ENCODE measurements around the gene CLIC3. TPM values are rescaled to one million over a fixed set of nuclear protein-coding genes. Genes with fewer than 3 reads are reported as not detected.

The CLIC3 gene
- polyA plus RNA-seq, 4 donors, result 0.49 to 1.2 (median 0.74) TPM

Other genes with a start within 250 kb of the CLIC3 start
- not detected for gene LCN6, start 248.0 kb downstream of the CLIC3 start, polyA plus RNA-seq (ENCODE audit: insufficient read length in 4 of 4)
- gene LCN8, start 238.3 kb downstream of the CLIC3 start, polyA plus RNA-seq (ENCODE audit: insufficient read length in 4 of 4), result under 1 TPM in 3 of 4 donors, not detected in 1; 0.25 to 0.55 (median 0.49) TPM
- gene LCN15, start 232.1 kb downstream of the CLIC3 start, polyA plus RNA-seq (ENCODE audit: insufficient read length in 4 of 4), result under 1 TPM; 0.07 to 0.17 (median 0.12) TPM
- 100 to 1,000 TPM in 1 of 4 donors, 10 to 100 TPM in 3; 68.8 to 101 (median 78.3) TPM for gene TMEM141, start 205.2 kb downstream of the CLIC3 start, polyA plus RNA-seq (ENCODE audit: insufficient read length in 4 of 4)
- gene CCDC183, start 200.2 kb downstream of the CLIC3 start, polyA plus RNA-seq (ENCODE audit: insufficient read length in 4 of 4), result 1 to 10 TPM; 3.7 to 7.7 (median 5.4) TPM
- 10 to 100 TPM; 55.1 to 83.6 (median 75.9) TPM for gene RABL6, start 188.6 kb downstream of the CLIC3 start, polyA plus RNA-seq (ENCODE audit: insufficient read length in 4 of 4)
- gene AJM1, start 154.1 kb downstream of the CLIC3 start, polyA plus RNA-seq (ENCODE audit: insufficient read length in 4 of 4), result 1 to 10 TPM in 3 of 4 donors, under 1 TPM in 1; 0.68 to 1.8 (median 1.3) TPM
- gene PHPT1, start 147.2 kb downstream of the CLIC3 start, polyA plus RNA-seq (ENCODE audit: insufficient read length in 4 of 4), result 100 to 1,000 TPM in 3 of 4 donors, 10 to 100 TPM in 1; 60.1 to 135 (median 115) TPM
- 10 to 100 TPM in 2 of 4 donors, 1 to 10 TPM in 2; 3.5 to 13.4 (median 8.9) TPM for gene MAMDC4, start 144.2 kb downstream of the CLIC3 start, polyA plus RNA-seq (ENCODE audit: insufficient read length in 4 of 4)
- gene EDF1, start 130.3 kb downstream of the CLIC3 start, polyA plus RNA-seq (ENCODE audit: insufficient read length in 4 of 4), result 100 to 1,000 TPM; 342 to 455 (median 391) TPM
- 10 to 100 TPM; 11.2 to 17.9 (median 14.8) TPM for gene TRAF2, start 110.1 kb downstream of the CLIC3 start, polyA plus RNA-seq (ENCODE audit: insufficient read length in 4 of 4)
- gene FBXW5, start 51.8 kb downstream of the CLIC3 start, polyA plus RNA-seq (ENCODE audit: insufficient read length in 4 of 4), result 10 to 100 TPM; 37.8 to 69.9 (median 60.6) TPM
- gene C8G, start 51.3 kb downstream of the CLIC3 start, polyA plus RNA-seq (ENCODE audit: insufficient read length in 4 of 4), result 1 to 10 TPM in 2 of 4 donors, under 1 TPM in 2; 0.51 to 1.2 (median 1.0) TPM
- 10 to 100 TPM; 15.7 to 53.5 (median 30.7) TPM for gene LCN12, start 44.3 kb downstream of the CLIC3 start, polyA plus RNA-seq (ENCODE audit: insufficient read length in 4 of 4)
- gene PTGDS, start 19.1 kb downstream of the CLIC3 start, polyA plus RNA-seq (ENCODE audit: insufficient read length in 4 of 4), result 10 to 100 TPM; 34.0 to 80.6 (median 34.4) TPM
- gene LCNL1, start 13.6 kb downstream of the CLIC3 start, polyA plus RNA-seq (ENCODE audit: insufficient read length in 4 of 4), result under 1 TPM in 3 of 4 donors, not detected in 1; 0.08 to 0.41 (median 0.17) TPM
- 10 to 100 TPM; 22.4 to 53.2 (median 41.4) TPM for gene PAXX, start 4.1 kb downstream of the CLIC3 start, polyA plus RNA-seq (ENCODE audit: insufficient read length in 4 of 4)
- 10 to 100 TPM; 36.4 to 60.9 (median 55.4) TPM for gene ABCA2, start 31.7 kb upstream of the CLIC3 start, polyA plus RNA-seq (ENCODE audit: insufficient read length in 4 of 4)
- gene FUT7, start 35.5 kb upstream of the CLIC3 start, polyA plus RNA-seq (ENCODE audit: insufficient read length in 4 of 4), result under 1 TPM in 2 of 4 donors, not detected in 2; 0.08 to 0.12 TPM
- 10 to 100 TPM; 19.8 to 46.8 (median 34.4) TPM for gene NPDC1, start 49.6 kb upstream of the CLIC3 start, polyA plus RNA-seq (ENCODE audit: insufficient read length in 4 of 4)
- gene ENTPD2, start 57.5 kb upstream of the CLIC3 start, polyA plus RNA-seq (ENCODE audit: insufficient read length in 4 of 4), result 1 to 10 TPM; 2.8 to 6.0 (median 5.1) TPM
- 10 to 100 TPM in 1 of 4 donors, 1 to 10 TPM in 3; 5.5 to 10.0 (median 8.6) TPM for gene SAPCD2, start 74.0 kb upstream of the CLIC3 start, polyA plus RNA-seq (ENCODE audit: insufficient read length in 4 of 4)
- gene UAP1L1, start 80.9 kb upstream of the CLIC3 start, polyA plus RNA-seq (ENCODE audit: insufficient read length in 4 of 4), result 1 to 10 TPM; 4.2 to 7.4 (median 5.9) TPM
- gene MAN1B1, start 90.4 kb upstream of the CLIC3 start, polyA plus RNA-seq (ENCODE audit: insufficient read length in 4 of 4), result 10 to 100 TPM; 46.5 to 70.7 (median 63.1) TPM
- gene DPP7, start 118.2 kb upstream of the CLIC3 start, polyA plus RNA-seq (ENCODE audit: insufficient read length in 4 of 4), result 10 to 100 TPM; 14.5 to 31.9 (median 25.1) TPM
- gene GRIN1, start 142.6 kb upstream of the CLIC3 start, polyA plus RNA-seq (ENCODE audit: insufficient read length in 4 of 4), result under 1 TPM in 3 of 4 donors, not detected in 1; 0.06 to 0.60 (median 0.20) TPM
- under 1 TPM in 3 of 4 donors, not detected in 1; 0.12 to 0.29 (median 0.17) TPM for gene LRRC26, start 173.5 kb upstream of the CLIC3 start, polyA plus RNA-seq (ENCODE audit: insufficient read length in 4 of 4)
- gene TMEM210, start 175.5 kb upstream of the CLIC3 start, polyA plus RNA-seq (ENCODE audit: insufficient read length in 4 of 4), result under 1 TPM in 1 of 4 donors, not detected in 3; 0.16 TPM
- 10 to 100 TPM; 31.3 to 56.1 (median 44.4) TPM for gene ANAPC2, start 192.0 kb upstream of the CLIC3 start, polyA plus RNA-seq (ENCODE audit: insufficient read length in 4 of 4)
- gene SSNA1, start 192.1 kb upstream of the CLIC3 start, polyA plus RNA-seq (ENCODE audit: insufficient read length in 4 of 4), result 10 to 100 TPM; 44.5 to 78.1 (median 56.9) TPM
- gene TPRN, start 204.2 kb upstream of the CLIC3 start, polyA plus RNA-seq (ENCODE audit: insufficient read length in 4 of 4), result 10 to 100 TPM; 12.8 to 15.4 (median 14.7) TPM
- gene TMEM203, start 209.1 kb upstream of the CLIC3 start, polyA plus RNA-seq (ENCODE audit: insufficient read length in 4 of 4), result 10 to 100 TPM; 37.2 to 53.2 (median 43.5) TPM
- 10 to 100 TPM in 3 of 4 donors, 1 to 10 TPM in 1; 7.0 to 20.2 (median 14.5) TPM for gene NDOR1, start 209.1 kb upstream of the CLIC3 start, polyA plus RNA-seq (ENCODE audit: insufficient read length in 4 of 4)
- gene RNF208, start 225.7 kb upstream of the CLIC3 start, polyA plus RNA-seq (ENCODE audit: insufficient read length in 4 of 4), result 10 to 100 TPM in 3 of 4 donors, 1 to 10 TPM in 1; 5.4 to 15.1 (median 13.1) TPM
- gene CYSRT1, start 228.6 kb upstream of the CLIC3 start, polyA plus RNA-seq (ENCODE audit: insufficient read length in 4 of 4), result 10 to 100 TPM in 2 of 4 donors, 1 to 10 TPM in 2; 5.1 to 20.9 (median 12.5) TPM
- gene RNF224, start 230.9 kb upstream of the CLIC3 start, polyA plus RNA-seq (ENCODE audit: insufficient read length in 4 of 4), result 10 to 100 TPM in 2 of 4 donors, 1 to 10 TPM in 2; 3.6 to 20.1 (median 12.5) TPM
- gene SLC34A3, start 234.3 kb upstream of the CLIC3 start, polyA plus RNA-seq (ENCODE audit: insufficient read length in 4 of 4), result 10 to 100 TPM in 2 of 4 donors, 1 to 10 TPM in 2; 4.4 to 15.4 (median 8.9) TPM
- gene TUBB4B, start 244.7 kb upstream of the CLIC3 start, polyA plus RNA-seq (ENCODE audit: insufficient read length in 4 of 4), result 100 to 1,000 TPM; 324 to 444 (median 393) TPM